GM18505 (cell line): ENCODE data around the gene CLTRN.
"Not testable (repeated sequence)": the region's sequence is repeated elsewhere in the genome, so short reads cannot be mapped to it uniquely, and the experiment has no call there.

Experiments
- ATAC-seq: cut with Tn5 transposase; IDR thresholded peaks from one replicate; pipeline ENCODE4 v1.9.1; 2021; ENCODE audit not compliant: unreplicated experiment
- POLR2A ChIP-seq: IDR thresholded peaks from 4 replicates; pipeline ENCODE4 v1.6.1; 2011; ENCODE audit warnings: borderline replicate concordance; ENCODE audit not compliant: insufficient read depth, insufficient read length; ENCODE audit errors: extremely low read depth

Gene CLTRN

GRCh38 chrX:15664487-15665444 lies at the start of gene CLTRN:
CLTRN (minus strand) TSS chrX:15664805; CDS start chrX:15664775, 30 bp downstream.
- no peak for TF ChIP-seq POLR2A
- no peak for ATAC-seq

- ATAC-seq, result not testable (repeated sequence)
These were observed 39.7 kb upstream of the CLTRN start for GRCh38 chrX:15704273-15704672.

GRCh38 chrX:15703809-15704208 lies 39.2 kb upstream of the CLTRN start:
- ATAC-seq, result not testable (repeated sequence)

- ATAC-seq, result no peak
- TF ChIP-seq POLR2A, result no peak
These were observed 38.1 kb upstream of the CLTRN start for GRCh38 chrX:15702488-15703371.

GRCh38 chrX:15696516-15696915 lies 31.9 kb upstream of the CLTRN start:
- no peak for ATAC-seq
- no peak for TF ChIP-seq POLR2A

GRCh38 chrX:15694941-15695451 lies 30.4 kb upstream of the CLTRN start:
- TF ChIP-seq POLR2A, result no peak

GRCh38 chrX:15686818-15687685 lies 22.4 kb upstream of the CLTRN start:
- no peak for TF ChIP-seq POLR2A
- no peak for ATAC-seq

More at GRCh38 chrX:15694941-15695451, 30.4 kb upstream of the CLTRN start:
- ATAC-seq, result no peak

GRCh38 chrX:15683193-15683592 lies 18.6 kb upstream of the CLTRN start:
- no peak for TF ChIP-seq POLR2A
- ATAC-seq, result no peak

GRCh38 chrX:15681433-15681832 lies 16.8 kb upstream of the CLTRN start:
- no peak for TF ChIP-seq POLR2A
- ATAC-seq, result no peak

- TF ChIP-seq POLR2A, result no peak
- no peak for ATAC-seq
These were observed 15.8 kb upstream of the CLTRN start for GRCh38 chrX:15680401-15680800.

GRCh38 chrX:15679246-15679645 lies 14.6 kb upstream of the CLTRN start:
- ATAC-seq, result no peak
- no peak for TF ChIP-seq POLR2A

GRCh38 chrX:15678339-15678738 lies 13.7 kb upstream of the CLTRN start:
- TF ChIP-seq POLR2A, result no peak
- ATAC-seq, result no peak

GRCh38 chrX:15676886-15677285 lies 12.3 kb upstream of the CLTRN start:
- no peak for TF ChIP-seq POLR2A
- ATAC-seq, result no peak
